ENCODE data around the gene PSMB8. TPM values are rescaled to one million over a fixed set of nuclear protein-coding genes. Genes with fewer than 3 reads are reported as not detected.

PSMB8 gene
- total RNA-seq, 2 experiments from 2014 or later: 142 to 216 TPM

DNA sequence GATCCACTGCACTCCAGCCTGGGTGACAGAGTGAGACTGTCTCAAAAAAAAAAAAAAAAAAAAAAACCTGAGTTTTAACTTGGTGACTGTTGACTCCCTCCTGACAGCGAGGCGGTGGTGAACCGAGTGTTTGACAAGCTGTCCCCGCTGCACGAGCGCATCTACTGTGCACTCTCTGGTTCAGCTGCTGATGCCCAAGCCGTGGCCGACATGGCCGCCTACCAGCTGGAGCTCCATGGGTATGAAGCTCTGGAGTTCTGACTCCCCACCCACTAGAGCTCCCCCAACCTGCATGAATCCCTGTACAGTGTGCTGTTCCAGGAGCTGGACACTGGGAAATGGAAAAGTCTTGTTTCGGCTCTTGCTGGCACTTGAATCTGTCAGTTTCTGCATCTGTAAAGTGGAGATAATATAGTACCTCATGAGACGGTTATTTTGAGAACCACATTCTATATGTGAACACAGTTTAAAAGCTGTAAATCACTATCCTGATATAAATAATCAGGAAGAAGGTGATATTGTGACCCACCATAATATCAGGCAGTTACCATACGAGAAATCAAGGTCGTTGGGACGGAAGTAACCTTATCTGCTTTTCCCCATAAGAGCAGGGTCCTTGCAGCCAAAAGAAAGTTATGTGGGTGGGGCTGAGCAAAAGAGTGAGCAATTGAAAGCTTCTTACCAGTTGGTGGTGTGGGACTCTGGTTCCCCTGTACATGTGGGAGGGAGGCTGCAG, 13.5 kb upstream of the PSMB8 start:
- H3K79me2 ChIP-seq (ENCODE audit: insufficient read depth, low read depth, low read length): peaks cover 31% of the 10 kb centered on the region
- peak overlapping the region; percentile 7 for H3K27ac ChIP-seq (ENCODE audit: low read depth, low read length, poor library complexity, severe bottlenecking)
- H3K9me3 ChIP-seq (ENCODE audit: low read length): no peaks in the 10 kb centered on the region
- H3K4me1 ChIP-seq (ENCODE audit: insufficient read depth, low read length, poor library complexity, severe bottlenecking): peaks cover 76% of the 10 kb centered on the region
- no peak for DNase-seq (ENCODE audit: low spot score)
- H3K36me3 ChIP-seq (ENCODE audit: insufficient read depth, low read length): peaks cover 46% of the 10 kb centered on the region
- no peak for TF ChIP-seq EZH2phosphoT487 (IDR thresholded peaks at IDR 0.05; ENCODE audit: borderline replicate concordance, low read depth, low read length)
- TF ChIP-seq, protein P1, sequence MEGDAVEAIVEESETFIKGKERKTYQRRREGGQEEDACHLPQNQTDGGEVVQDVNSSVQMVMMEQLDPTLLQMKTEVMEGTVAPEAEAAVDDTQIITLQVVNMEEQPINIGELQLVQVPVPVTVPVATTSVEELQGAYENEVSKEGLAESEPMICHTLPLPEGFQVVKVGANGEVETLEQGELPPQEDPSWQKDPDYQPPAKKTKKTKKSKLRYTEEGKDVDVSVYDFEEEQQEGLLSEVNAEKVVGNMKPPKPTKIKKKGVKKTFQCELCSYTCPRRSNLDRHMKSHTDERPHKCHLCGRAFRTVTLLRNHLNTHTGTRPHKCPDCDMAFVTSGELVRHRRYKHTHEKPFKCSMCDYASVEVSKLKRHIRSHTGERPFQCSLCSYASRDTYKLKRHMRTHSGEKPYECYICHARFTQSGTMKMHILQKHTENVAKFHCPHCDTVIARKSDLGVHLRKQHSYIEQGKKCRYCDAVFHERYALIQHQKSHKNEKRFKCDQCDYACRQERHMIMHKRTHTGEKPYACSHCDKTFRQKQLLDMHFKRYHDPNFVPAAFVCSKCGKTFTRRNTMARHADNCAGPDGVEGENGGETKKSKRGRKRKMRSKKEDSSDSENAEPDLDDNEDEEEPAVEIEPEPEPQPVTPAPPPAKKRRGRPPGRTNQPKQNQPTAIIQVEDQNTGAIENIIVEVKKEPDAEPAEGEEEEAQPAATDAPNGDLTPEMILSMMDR (conservative IDR thresholded peaks at IDR 0.05; ENCODE audit: low read length): no peak
- intact Hi-C loops (cut with micrococcal nuclease; ENCODE audit: unreplicated experiment): no loop called here
- H4K20me1 ChIP-seq (ENCODE audit: insufficient read depth, low read length): no peaks in the 10 kb centered on the region
- ChIA-PET CTCF (ENCODE audit: unreplicated experiment) (interaction anchor here (1.2 to 4.7 kb wide), 3 partner anchors 11 to 19 kb away, joined by 3 to 17 read pairs (median 10); partner anchors contain the start of gene TAP2), POLR2A (interaction anchor here (0.6 to 7.7 kb wide), 5 partner anchors 10 to 88 kb away, joined by 3 to 88 read pairs (median 11); partner anchors contain the start of genes PSMB8 and TAP2)
- H3K9me2 ChIP-seq (ENCODE audit: insufficient read depth, low read length): no peaks in the 10 kb centered on the region
- no TSS peak for BruUV-seq (replicated peaks)
- H3K4me2 ChIP-seq (ENCODE audit: low read length): peak overlapping the region; percentile 31; the same call in 1 of the 2 replicates
- no peak overlapping the region for H3K4me3 ChIP-seq (ENCODE audit: low read depth, low read length, poor library complexity, severe bottlenecking)
- H2AFZ ChIP-seq (ENCODE audit: low read length): no peak overlapping the region

DNA sequence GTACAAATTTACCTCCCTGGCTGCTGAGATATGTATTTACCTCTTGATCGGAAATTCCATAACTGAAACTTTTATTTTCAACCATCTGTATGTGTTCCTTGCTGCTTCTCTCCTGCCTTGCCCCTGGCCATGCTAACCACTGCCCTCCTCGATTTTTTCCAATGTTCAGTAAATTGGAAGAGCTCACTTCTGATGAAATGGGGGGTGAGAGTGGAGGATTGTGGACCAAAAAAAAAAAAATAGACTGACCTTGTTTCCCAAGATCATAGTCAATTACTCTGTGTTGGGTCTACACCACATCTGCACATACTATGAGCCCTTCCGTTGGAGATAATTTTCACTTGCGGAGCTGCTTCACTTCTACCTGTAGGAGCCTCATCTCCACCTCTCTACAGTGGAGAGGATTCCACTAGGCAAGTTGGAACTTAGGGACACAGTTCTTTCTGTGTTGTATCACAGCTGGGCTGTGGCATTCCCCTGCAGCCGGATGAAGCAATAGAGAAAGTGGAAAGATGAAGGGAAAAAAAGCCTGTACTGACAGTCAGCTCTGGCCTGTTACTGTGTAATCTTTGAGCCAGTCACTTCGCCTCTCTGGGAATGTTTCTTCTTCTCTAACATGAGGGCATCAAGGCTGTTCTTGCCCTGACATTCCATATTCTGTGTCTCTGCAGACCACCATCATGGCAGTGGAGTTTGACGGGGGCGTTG, 11.8 kb upstream of the PSMB8 start:
- Histone ChIP-seq H3K79me2 (ENCODE audit: insufficient read depth, low read depth, low read length) (peaks cover 42% of the 10 kb centered on the region), H3K4me2 (ENCODE audit: low read length) (peak overlapping the region; percentile 99), H3K9me2 (ENCODE audit: insufficient read depth, low read length) (no peaks in the 10 kb centered on the region), H3K4me1 (ENCODE audit: insufficient read depth, low read length, poor library complexity, severe bottlenecking) (peaks cover 75% of the 10 kb centered on the region), H3K36me3 (ENCODE audit: insufficient read depth, low read length) (peaks cover 52% of the 10 kb centered on the region), H3K27ac (ENCODE audit: low read depth, low read length, poor library complexity, severe bottlenecking) (peak overlapping the region; percentile 83), H4K20me1 (ENCODE audit: insufficient read depth, low read length) (no peaks in the 10 kb centered on the region), H3K9me3 (ENCODE audit: low read length) (no peaks in the 10 kb centered on the region), H2AFZ (ENCODE audit: low read length) (peak overlapping the region; percentile 49; the same call in 1 of the 2 replicates), H3K4me3 (ENCODE audit: low read depth, low read length, poor library complexity, severe bottlenecking) (peak overlapping the region; percentile 83)
- ChIA-PET POLR2A (interaction anchor here (0.6 to 7.7 kb wide), 11 partner anchors 9 to 457 kb away, joined by 3 to 88 read pairs (median 5); partner anchors contain the start of genes PSMB8 and TAP2), CTCF (ENCODE audit: unreplicated experiment) (interaction anchor here (0.5 to 4.7 kb wide), 4 partner anchors 10 to 638 kb away, joined by 3 to 17 read pairs (median 4); partner anchors contain the start of gene TAP2)
- BruUV-seq (replicated peaks): no TSS peak
- TF ChIP-seq EZH2phosphoT487 (IDR thresholded peaks at IDR 0.05; ENCODE audit: borderline replicate concordance, low read depth, low read length): no peak
- TF ChIP-seq, protein P1 (conservative IDR thresholded peaks at IDR 0.05; ENCODE audit: low read length): no peak
- intact Hi-C loops (cut with micrococcal nuclease; ENCODE audit: unreplicated experiment): no loop called here
- DNase-seq (ENCODE audit: low spot score): no peak
